ENCODE results near the gene KAT2B.

DNA sequence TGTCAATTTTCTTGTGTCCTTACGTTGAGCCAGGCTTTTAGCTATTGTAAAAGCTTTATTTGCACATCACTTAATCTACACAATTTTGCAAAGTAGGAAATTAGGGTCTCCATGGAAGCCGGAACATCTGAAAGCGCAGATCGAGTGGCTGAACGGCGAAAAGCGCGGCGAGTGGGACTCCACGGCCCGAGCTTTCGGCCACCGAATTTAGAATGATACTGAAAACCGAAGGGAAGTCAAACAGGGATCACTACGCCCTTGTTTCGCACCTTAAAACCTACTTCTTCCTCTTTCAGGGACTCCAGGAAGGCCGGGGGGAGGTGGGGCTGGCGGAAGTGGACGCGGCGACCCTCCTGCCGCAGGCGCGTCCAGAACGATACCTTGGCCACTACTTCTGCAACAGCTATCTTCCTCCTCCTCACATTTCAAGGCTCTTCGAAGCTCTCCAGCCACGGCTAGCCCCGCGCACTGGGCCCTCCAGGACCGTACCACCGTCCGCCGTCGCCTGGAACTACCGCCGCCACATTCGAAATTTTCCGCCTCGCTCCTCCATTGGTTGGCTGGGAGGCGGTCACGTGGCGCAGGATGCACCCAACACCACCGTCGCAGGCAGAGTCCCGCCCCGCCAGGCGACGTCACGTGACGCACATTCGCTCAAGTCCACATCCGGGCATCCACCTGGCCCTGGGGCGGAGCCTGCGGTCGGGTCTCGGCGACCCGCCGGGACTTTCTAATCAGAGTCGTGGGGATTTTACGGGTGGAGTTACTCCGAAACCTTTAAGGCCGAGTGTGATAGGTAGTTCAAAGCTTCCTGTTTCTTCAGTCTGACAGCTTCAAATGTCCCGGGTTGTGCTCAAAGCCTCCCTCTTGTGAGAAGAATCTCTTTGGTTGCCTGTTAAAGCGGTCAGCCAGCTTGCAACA lies 145.7 kb downstream of the KAT2B start, which contains the start of gene SGO1:
- peak; percentile 92 for TF ChIP-seq POLR2AphosphoS5 (IDR thresholded peaks at IDR 0.05; ENCODE audit: borderline replicate concordance, low read depth, low read length)
- no peak for TF ChIP-seq EZH2 (IDR thresholded peaks at IDR 0.05)
- TF ChIP-seq FOXP2 (optimal IDR thresholded peaks at IDR 0.05; ENCODE audit: control extremely low read depth, extremely low read length, insufficient read depth) = no peak

Data from SK-N-MC (cell line).